Esophagus squamous epithelium (tissue), 4 donors: ENCODE measurements around the gene OR51B6.

Experiments
- CTCF ChIP-seq, 6 experiments: fragments of 450-650 bp in 4 of 6; fragments of 200-600 bp in 2 of 6; sonication (generic) in 2 of 6; IDR thresholded peaks; one replicate each; pipeline ENCODE4 v1.5.1; 2016 to 2019; ENCODE audit warnings: antibody characterized with exemption in 6 of 6, mild to moderate bottlenecking in 4 of 6, moderate library complexity in 4 of 6
- POLR2A ChIP-seq, 4 donors: fragments of 450-650 bp; IDR thresholded peaks; one replicate each; pipeline ENCODE4 v1.6.1; 2017; ENCODE audit warnings: antibody characterized with exemption in 4 of 4, mild to moderate bottlenecking in 4 of 4, moderate library complexity in 3 of 4

DNA sequence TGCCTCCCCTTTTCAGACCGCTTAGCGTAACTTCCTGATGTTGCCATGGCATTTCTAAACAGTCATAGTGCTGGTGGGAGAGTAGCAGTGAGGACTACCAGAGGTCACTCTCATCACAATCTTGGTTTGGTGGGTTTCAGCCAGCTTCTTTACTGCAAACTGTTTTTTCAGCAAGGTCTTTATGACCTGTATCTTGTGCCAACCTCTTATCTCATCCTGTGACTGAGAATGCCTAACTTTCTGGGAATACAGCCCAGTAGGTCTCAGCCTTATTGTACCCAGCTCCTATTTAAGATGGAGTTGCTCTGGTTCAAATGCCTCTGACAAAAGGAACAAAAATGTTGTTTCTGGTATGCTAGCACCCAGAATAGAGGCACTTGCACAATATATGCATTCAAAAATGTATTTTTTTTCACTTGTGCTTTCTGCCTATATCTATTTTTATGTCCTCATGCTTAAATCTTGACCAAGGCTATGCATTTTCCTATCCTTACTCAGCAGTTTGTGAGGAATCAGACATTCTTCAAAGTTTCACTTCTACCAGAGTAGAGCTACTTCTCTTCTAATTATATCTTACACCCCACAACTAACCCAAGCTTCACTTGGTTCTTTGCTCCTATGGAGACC lies 16.3 kb downstream of the OR51B6 start:
- no peak for TF ChIP-seq CTCF (IDR thresholded peaks at IDR 0.05)
- no peak for TF ChIP-seq POLR2A (IDR thresholded peaks at IDR 0.05)
